ENCODE measurements around the gene MCRIP2. TPM values are rescaled to one million over a fixed set of nuclear protein-coding genes. Genes with fewer than 3 reads are reported as not detected.

The MCRIP2 gene
- total RNA-seq, 1 experiment from 2014 or later: 41.7 TPM

- peaks cover 8% of the 10 kb centered on the region for H3K4me1 ChIP-seq (ENCODE audit: low read length)
- no peaks in the 10 kb centered on the region for H3K9me3 ChIP-seq (ENCODE audit: low read length)
- H3K4me2 ChIP-seq (ENCODE audit: low read depth, low read length, poor library complexity, severe bottlenecking): no peak overlapping the region
- H3K9me2 ChIP-seq (replicated peaks; ENCODE audit: insufficient read depth, low read length): no peaks in the 10 kb centered on the region
- no peak overlapping the region for H3K9ac ChIP-seq (ENCODE audit: low read length)
- no peak for DNase-seq
- no peak overlapping the region for H3K27ac ChIP-seq (ENCODE audit: low read length)
- H3K4me3 ChIP-seq (ENCODE audit: low read length): no peak overlapping the region
- peaks cover 10% of the 10 kb centered on the region for H3K36me3 ChIP-seq (ENCODE audit: insufficient read depth, low read length)
- H2AFZ ChIP-seq (ENCODE audit: low read length): no peak overlapping the region
- peaks cover 24% of the 10 kb centered on the region for H3K79me2 ChIP-seq (ENCODE audit: low read length)
- peaks cover 20% of the 10 kb centered on the region for H4K20me1 ChIP-seq (ENCODE audit: insufficient read depth, low read depth, low read length)
- no peaks in the 10 kb centered on the region for H3K27me3 ChIP-seq (ENCODE audit: low read length)
Measured at GRCh38 chr16:670485-671352, 29.1 kb downstream of the MCRIP2 start.

DNA sequence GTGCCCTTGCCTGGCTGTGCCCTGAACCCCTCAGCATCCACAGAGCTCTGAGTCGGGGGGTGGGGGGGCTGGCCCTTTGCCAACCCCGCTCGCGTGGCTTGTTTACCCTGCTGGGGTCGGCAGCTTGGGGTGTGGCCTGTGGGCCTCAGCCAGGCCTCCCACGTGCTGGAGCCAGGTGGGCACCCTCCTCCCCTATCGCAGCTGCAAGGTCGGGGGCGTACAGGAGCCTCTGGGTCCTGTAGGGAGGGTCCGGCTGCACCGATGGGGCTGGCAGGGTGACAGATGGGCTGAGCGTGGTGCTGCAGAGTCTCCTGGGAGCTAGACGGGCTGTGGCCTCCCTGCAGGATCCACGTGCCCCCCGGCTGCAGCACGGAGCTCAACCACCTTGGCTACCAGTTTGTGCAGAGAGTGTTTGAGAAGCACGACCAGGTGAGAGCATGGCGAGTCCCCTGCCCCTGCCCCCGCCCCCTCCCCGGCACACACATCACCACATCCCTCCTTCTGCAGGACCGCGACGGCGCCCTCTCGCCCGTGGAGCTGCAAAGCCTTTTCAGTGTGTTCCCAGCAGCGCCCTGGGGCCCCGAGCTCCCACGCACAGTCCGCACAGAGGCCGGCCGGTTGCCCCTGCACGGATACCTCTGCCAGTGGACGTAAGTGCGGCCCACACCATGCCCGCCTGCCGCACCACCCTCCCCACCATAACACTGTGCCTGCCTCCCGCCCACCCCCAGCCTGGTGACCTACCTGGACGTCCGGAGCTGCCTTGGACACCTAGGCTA is 29.9 kb downstream of the MCRIP2 start:
- Histone ChIP-seq H3K27ac (ENCODE audit: low read length) (no peak overlapping the region), H3K4me3 (ENCODE audit: low read length) (no peak overlapping the region), H3K79me2 (ENCODE audit: low read length) (peaks cover 24% of the 10 kb centered on the region), H3K27me3 (ENCODE audit: low read length) (no peaks in the 10 kb centered on the region), H2AFZ (ENCODE audit: low read length) (no peak overlapping the region), H3K4me2 (ENCODE audit: low read depth, low read length, poor library complexity, severe bottlenecking) (no peak overlapping the region), H3K4me1 (ENCODE audit: low read length) (peaks cover 8% of the 10 kb centered on the region), H3K36me3 (ENCODE audit: insufficient read depth, low read length) (peaks cover 10% of the 10 kb centered on the region), H3K9me2 (replicated peaks; ENCODE audit: insufficient read depth, low read length) (no peaks in the 10 kb centered on the region), H3K9ac (ENCODE audit: low read length) (no peak overlapping the region), H3K9me3 (ENCODE audit: low read length) (no peaks in the 10 kb centered on the region), H4K20me1 (ENCODE audit: insufficient read depth, low read depth, low read length) (peaks cover 20% of the 10 kb centered on the region)
- no peak for DNase-seq

- no peak overlapping the region for H3K27ac ChIP-seq (ENCODE audit: low read length)
- peaks cover 10% of the 10 kb centered on the region for H3K36me3 ChIP-seq (ENCODE audit: insufficient read depth, low read length)
- H3K4me1 ChIP-seq (ENCODE audit: low read length): peaks cover 8% of the 10 kb centered on the region
- no peak overlapping the region for H3K4me2 ChIP-seq (ENCODE audit: low read depth, low read length, poor library complexity, severe bottlenecking)
- H4K20me1 ChIP-seq (ENCODE audit: insufficient read depth, low read depth, low read length): peaks cover 22% of the 10 kb centered on the region
- no peak overlapping the region for H3K4me3 ChIP-seq (ENCODE audit: low read length)
- H3K9ac ChIP-seq (ENCODE audit: low read length): no peak overlapping the region
- peaks cover 24% of the 10 kb centered on the region for H3K79me2 ChIP-seq (ENCODE audit: low read length)
- DNase-seq: no peak
- no peaks in the 10 kb centered on the region for H3K9me3 ChIP-seq (ENCODE audit: low read length)
- no peak overlapping the region for H2AFZ ChIP-seq (ENCODE audit: low read length)
- no peaks in the 10 kb centered on the region for H3K27me3 ChIP-seq (ENCODE audit: low read length)
- H3K9me2 ChIP-seq (replicated peaks; ENCODE audit: insufficient read depth, low read length): no peaks in the 10 kb centered on the region
Measured at GRCh38 chr16:672371-672770, 30.7 kb downstream of the MCRIP2 start.

- H3K9ac ChIP-seq (ENCODE audit: low read length): no peak overlapping the region
- H3K36me3 ChIP-seq (ENCODE audit: insufficient read depth, low read length): peaks cover 10% of the 10 kb centered on the region
- no peaks in the 10 kb centered on the region for H3K27me3 ChIP-seq (ENCODE audit: low read length)
Measured at GRCh38 chr16:672851-673250, 31.2 kb downstream of the MCRIP2 start.

DNA sequence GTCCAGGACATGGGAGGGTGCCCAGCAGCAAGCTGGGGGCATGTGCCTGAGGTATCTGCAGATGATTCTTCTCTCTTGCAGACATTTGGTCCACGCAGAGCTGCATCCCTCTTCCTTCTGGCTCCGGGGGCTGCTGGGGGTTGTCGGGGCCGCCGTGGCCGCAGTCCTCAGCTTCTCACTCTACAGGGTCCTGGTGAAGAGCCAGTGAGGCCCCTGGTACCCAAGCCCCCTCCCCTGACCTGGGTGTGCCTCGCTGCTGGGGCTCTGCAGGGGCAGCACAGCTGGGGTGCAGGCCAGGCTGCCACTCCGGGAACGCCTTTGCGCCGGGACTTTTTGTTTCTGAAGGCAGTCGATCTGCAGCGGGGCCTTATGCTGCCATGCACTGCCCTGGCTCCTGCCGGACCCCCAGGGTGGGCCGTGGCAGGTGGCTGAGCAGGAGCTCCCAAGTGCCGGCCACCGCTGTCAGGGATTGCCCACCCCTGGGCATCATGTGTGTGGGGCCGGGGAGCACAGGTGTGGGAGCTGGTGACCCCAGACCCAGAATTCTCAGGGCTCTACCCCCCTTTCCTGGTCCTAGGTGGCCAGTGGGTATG is 31.9 kb downstream of the MCRIP2 start:
- Histone ChIP-seq H3K4me3 (ENCODE audit: low read length) (no peak overlapping the region), H2AFZ (ENCODE audit: low read length) (no peak overlapping the region), H3K9ac (ENCODE audit: low read length) (no peak overlapping the region), H3K36me3 (ENCODE audit: insufficient read depth, low read length) (peaks cover 10% of the 10 kb centered on the region), H3K9me2 (replicated peaks; ENCODE audit: insufficient read depth, low read length) (no peaks in the 10 kb centered on the region), H3K27ac (ENCODE audit: low read length) (no peak overlapping the region), H3K9me3 (ENCODE audit: low read length) (no peaks in the 10 kb centered on the region), H4K20me1 (ENCODE audit: insufficient read depth, low read depth, low read length) (peaks cover 19% of the 10 kb centered on the region), H3K4me1 (ENCODE audit: low read length) (peaks cover 8% of the 10 kb centered on the region), H3K4me2 (ENCODE audit: low read depth, low read length, poor library complexity, severe bottlenecking) (no peak overlapping the region), H3K27me3 (ENCODE audit: low read length) (no peaks in the 10 kb centered on the region), H3K79me2 (ENCODE audit: low read length) (peaks cover 18% of the 10 kb centered on the region)
- no peak for DNase-seq

More at GRCh38 chr16:672851-673250, 31.2 kb downstream of the MCRIP2 start:
- H3K4me3 ChIP-seq (ENCODE audit: low read length): no peak overlapping the region
- no peaks in the 10 kb centered on the region for H3K9me3 ChIP-seq (ENCODE audit: low read length)
- H2AFZ ChIP-seq (ENCODE audit: low read length): no peak overlapping the region
- H3K4me1 ChIP-seq (ENCODE audit: low read length): peaks cover 8% of the 10 kb centered on the region
- peaks cover 22% of the 10 kb centered on the region for H4K20me1 ChIP-seq (ENCODE audit: insufficient read depth, low read depth, low read length)
- H3K4me2 ChIP-seq (ENCODE audit: low read depth, low read length, poor library complexity, severe bottlenecking): no peak overlapping the region
- DNase-seq: no peak
- peaks cover 24% of the 10 kb centered on the region for H3K79me2 ChIP-seq (ENCODE audit: low read length)
- no peaks in the 10 kb centered on the region for H3K9me2 ChIP-seq (replicated peaks; ENCODE audit: insufficient read depth, low read length)
- no peak overlapping the region for H3K27ac ChIP-seq (ENCODE audit: low read length)

DNA sequence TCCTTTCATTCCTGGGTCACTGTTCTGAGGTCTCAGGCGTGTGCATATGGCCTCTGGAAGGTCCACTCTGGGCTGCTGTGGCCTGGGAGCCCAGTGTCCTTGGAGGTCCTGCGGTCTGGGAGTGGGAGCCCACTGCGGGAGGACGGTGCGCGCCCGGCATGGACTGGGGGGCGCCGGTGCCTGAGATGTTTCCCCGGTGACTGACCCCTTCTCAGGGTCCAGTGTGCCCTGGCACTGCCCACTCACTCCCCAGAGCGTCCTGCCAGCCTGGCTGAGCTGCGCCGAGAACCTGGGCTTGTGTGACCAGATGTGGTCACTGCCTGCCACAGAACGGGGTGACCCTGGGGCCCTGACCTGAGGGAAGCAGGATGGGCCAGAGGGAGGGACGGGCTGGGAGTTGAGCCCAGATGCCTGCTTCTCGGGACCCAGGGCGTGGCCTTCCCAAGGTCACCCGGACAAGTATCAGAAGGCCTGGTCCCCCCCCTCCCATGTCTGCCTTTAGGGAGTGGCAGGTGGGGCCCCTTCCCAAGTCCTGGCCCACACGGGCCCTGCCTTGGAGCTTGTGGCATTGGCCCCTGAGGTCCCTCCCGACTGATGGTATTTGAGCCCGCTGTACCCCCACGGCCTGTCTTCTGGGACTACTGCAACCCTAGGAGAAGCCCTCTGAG is 32.7 kb downstream of the MCRIP2 start:
- Histone ChIP-seq H3K27me3 (ENCODE audit: low read length) (no peaks in the 10 kb centered on the region), H2AFZ (ENCODE audit: low read length) (no peak overlapping the region), H3K27ac (ENCODE audit: low read length) (no peak overlapping the region), H3K9me3 (ENCODE audit: low read length) (no peaks in the 10 kb centered on the region), H3K9me2 (replicated peaks; ENCODE audit: insufficient read depth, low read length) (no peaks in the 10 kb centered on the region), H3K4me3 (ENCODE audit: low read length) (no peak overlapping the region), H4K20me1 (ENCODE audit: insufficient read depth, low read depth, low read length) (peaks cover 11% of the 10 kb centered on the region), H3K36me3 (ENCODE audit: insufficient read depth, low read length) (peaks cover 10% of the 10 kb centered on the region), H3K9ac (ENCODE audit: low read length) (no peak overlapping the region), H3K79me2 (ENCODE audit: low read length) (peaks cover 10% of the 10 kb centered on the region), H3K4me2 (ENCODE audit: low read depth, low read length, poor library complexity, severe bottlenecking) (no peak overlapping the region), H3K4me1 (ENCODE audit: low read length) (peaks cover 4% of the 10 kb centered on the region)
- DNase-seq: no peak

- Histone ChIP-seq H3K27ac (ENCODE audit: low read length) (no peak within 1 kb of the TSS), H3K4me3 (ENCODE audit: low read length) (no peak within 1 kb of the TSS), H2AFZ (ENCODE audit: low read length) (no peak within 1 kb of the TSS), H3K4me2 (ENCODE audit: low read depth, low read length, poor library complexity, severe bottlenecking) (no peak within 1 kb of the TSS), H3K9me2 (replicated peaks; ENCODE audit: insufficient read depth, low read length) (no peaks in the 10 kb centered on the region), H3K27me3 (ENCODE audit: low read length) (no peaks in the 10 kb centered on the region), H3K9me3 (ENCODE audit: low read length) (no peaks in the 10 kb centered on the region), H4K20me1 (ENCODE audit: insufficient read depth, low read depth, low read length) (peaks cover 7% of the 10 kb centered on the region; the same call in 1 of the 2 replicates), H3K9ac (ENCODE audit: low read length) (no peak within 1 kb of the TSS), H3K4me1 (ENCODE audit: low read length) (peaks cover 6% of the 10 kb centered on the region), H3K79me2 (ENCODE audit: low read length) (peaks cover 1% of the 10 kb centered on the region), H3K36me3 (ENCODE audit: insufficient read depth, low read length) (peaks cover 5% of the 10 kb centered on the region; the same call in 1 of the 2 replicates)
- no peak for DNase-seq
Measured at GRCh38 chr16:674968-675883, 33.6 kb downstream of the MCRIP2 start, which contains the start of gene RHBDL1. Gene RHBDL1, plus strand, starts transcription at chr16:675671. Its CDS starts 120 bp downstream, at chr16:675791.
